NCI-H345 treated with DMSO at 0.1 percent for 48 hours (cell line): ENCODE measurements around the gene HECW1.

Experiments used
- DNase-seq: peaks from one replicate; lab custom pipeline; 2025; ENCODE audit not compliant: unreplicated experiment; lab: John Stamatoyannopoulos, UW

Gene HECW1

DNA sequence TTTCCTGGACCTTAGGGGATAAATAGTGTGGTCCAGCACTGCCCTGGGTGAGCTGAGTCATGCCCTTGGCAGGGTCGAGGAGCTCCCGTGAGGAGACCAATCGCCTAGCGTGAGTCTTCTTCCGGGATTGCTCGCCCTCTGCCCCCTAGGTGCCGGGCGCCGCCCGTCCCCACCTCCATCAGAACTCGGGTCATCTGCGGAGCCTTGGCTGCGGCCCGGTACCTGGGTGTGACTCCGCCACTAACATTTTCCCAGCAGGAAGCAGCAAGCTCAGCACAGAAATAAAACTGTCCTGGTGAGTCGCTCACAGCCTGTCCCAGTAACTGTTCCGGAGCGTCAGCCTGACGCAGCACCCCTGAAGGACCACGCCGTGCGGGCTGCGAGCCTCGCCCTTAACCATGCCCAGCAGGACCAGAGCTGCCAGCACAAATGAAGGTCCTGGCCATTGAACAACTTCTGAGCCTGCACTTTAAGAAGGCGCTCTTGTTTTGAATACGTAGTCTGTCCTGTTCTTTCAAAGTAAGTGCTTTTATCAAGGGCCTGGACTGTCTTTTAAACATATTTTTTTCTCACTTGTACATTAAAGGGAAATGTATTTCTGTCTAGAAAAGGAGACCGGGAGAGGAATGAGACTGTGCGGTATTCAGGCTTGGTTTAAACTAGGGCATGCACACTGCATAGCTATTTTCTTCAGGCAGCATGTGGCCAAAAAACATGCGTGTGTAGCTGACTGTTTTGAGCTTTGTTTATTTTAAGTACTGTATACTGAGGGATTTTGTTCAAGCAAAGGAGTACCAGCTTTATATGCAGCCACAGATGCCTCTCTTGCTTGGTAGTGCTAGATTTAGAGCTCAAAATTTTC lies 136.7 kb downstream of the HECW1 start:
- DNase-seq: no peak

DNA sequence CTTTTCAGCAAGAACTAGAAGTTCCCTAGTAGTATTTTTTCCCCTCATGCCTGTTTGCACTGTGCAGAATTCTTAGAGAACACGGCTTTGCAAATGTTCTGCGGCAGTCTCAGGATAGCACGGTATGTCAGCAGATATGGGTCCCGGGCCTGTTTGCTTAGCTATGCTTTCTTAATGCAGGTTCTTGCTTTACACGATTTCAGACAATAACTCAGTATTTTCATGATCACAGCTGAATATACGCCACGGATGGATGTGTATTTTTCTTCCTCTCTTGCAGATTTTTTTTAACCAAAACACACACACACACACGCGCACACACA lies 137.3 kb downstream of the HECW1 start:
- no peak for DNase-seq

DNA sequence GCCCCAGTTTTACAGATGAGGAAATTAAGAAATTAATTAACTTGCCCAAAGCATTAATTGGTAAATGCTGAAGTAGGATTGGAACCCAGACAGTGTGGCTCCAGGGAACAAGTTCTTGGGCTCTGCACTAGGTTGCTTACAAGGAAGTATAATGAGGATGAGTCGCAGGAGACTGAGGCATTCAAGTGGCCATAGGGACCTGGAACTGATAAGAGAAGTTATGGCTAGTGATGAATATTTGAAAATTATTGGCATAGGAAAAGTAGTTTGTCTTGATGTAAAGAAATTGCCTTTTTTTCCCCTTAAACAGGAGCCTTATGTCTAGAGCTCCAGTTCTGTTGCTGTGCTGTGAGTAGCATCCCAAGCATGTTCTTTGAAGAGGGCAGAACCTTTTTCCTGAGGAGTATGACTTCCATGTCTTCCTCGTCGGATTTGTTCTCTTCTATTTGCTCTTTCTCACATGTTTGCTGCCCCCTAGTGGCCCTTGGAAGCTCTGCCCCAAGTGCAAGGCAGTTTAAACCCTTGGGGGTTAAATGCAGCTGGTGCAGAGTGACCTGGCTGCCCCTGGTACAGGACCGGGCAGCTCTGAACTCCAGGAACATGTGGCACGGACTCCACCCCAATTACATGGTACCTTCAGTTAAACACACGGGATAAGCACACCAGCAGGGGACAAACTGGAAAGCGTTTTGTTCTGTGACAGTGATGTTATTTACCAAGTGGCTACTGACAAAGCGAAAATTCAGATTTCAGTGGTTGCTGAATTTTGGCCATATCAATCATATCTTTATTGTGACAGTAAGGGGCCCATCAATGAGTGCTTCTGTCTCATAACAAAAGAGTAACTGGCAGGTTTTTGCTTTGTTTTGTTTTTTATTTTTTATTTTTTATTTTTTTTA lies 148.8 kb downstream of the HECW1 start:
- peak; percentile 72 for DNase-seq

DNA sequence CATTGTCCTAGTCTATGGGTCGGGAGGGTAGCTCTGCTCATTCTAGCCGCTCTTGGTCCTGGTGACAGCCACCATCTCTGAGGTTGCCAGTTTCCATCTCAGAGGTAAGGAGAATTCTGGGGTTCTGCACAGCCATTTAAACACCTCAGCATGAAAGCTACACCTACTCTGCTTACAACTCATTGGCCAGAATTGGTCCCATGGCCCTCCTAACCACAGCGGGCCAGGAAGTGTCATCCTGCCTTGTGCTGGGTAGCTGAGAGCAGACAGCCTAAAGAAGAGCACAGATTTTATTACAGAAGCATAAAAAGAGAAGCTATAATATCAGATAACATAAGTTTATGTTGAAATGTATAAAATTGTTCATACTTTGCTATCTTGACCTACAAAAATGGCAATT lies 152.7 kb downstream of the HECW1 start:
- DNase-seq: no peak

DNA sequence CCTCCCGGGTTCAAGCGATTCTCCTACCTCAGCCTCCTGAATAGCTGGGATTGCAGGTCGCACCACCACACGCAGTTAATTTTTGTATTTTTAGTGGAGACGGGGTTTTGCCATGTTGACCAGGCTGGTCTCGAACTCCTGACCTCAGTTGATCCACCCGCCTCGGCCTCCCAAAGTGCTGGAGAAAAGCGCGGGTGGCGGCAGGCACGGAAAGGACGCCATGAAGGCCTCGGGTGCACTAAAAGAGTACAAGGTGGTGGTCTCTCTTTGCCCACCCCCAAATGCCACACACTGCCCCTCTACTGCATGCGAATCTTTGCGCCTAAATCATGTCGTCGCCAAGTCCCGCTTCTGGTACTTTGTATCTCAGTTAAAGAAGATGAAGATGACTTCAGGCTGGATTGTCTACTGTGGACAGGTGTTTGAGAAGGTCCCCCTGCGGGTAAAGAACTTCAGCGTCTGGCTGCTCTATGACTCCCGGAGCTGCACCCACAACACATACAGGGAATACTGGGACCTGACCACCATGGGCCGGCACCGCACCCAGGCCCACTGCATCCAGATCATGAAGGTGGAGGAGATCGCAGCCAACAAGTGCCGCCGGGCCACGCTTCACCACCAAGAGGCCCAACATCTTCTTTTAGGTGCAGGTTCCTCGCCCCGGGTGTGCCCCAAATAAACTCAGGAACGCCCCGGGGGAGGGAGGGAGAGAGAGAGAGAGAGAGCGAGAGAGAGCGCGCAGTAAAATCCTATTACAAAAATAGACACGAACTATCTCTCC lies 161.7 kb downstream of the HECW1 start:
- DNase-seq: no peak

DNA sequence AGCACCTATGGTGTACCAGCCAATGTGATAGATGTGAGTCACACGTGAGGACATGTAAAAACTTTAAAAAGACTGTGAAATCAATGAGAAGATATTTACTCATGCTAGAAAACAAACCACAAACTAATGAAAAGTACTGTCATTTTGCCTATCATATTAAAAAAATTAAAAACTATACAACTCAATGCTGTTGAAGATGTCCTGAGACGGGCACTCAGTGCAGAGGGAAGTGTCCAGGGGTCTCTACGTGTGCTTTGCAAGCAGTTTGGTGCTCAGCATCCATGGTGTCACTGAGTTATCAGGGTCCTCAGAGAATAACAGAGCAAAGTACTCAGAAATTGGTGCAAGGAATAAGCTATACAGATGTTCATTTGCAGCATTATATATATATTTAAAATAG lies 162.3 kb downstream of the HECW1 start:
- DNase-seq: no peak

DNA sequence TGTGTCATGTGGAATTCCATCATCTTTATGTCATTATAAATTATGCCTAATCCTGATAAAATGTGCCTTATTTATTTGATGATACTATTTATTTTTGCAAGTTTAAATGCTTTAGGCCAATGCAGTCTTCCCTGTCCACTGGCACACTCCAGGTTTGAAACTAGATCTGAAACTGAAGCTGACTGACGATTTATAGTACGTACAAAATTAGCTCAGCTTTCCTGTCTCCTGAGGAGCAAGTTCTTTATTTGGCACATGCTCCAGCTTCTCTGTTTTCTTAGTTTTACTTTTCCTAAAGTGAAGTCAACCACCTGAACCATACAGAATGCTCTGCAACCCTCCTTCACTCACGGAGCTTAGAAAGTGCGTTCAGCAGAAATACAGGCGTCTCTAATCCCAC lies 164.1 kb downstream of the HECW1 start:
- no peak for DNase-seq

DNA sequence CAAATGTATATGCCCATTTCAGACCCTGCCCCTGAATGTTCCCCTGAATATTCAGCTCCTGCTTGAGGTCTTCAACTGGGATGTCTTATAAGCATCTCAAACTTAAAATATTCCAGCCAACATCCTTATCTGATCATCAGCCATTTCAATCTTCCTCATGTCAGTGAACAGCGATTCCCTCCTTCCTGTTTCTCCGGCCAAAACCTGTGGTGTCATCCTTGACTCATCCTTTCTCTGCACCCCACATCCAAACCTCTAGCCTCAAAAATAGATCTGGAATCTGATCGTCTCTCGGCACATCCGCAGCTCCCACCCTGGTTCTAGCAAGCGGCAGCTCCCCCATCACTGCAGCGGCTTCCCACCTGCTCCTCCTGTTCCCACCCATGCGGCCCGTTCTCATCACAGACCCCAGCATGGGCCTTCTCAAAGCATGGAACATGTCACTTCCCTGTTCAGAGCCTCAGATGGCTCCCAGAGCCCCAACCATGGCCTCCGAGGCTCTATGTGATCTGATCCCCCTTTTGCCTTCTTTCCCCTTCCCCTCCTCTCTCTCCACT lies 165.7 kb downstream of the HECW1 start:
- DNase-seq: no peak

DNA sequence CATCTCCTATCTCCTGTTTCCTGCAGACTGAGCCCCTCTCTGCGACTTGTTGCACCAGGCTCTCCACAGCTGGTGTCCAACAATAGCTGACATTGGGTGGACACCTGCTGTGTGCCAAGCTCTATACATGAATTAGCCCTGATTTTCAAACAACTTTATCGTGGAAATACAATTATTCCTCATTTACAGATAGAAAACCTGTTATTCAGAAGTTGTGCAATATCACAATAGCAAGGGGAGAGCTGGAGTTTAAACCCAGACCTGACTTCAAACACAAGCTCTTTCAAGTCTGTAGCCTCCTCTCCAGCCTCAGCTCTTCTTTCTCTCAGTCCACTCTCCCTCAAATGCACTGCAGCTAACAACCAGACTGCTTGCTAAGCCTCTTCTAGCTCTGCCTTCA lies 168.8 kb downstream of the HECW1 start:
- no peak for DNase-seq

DNA sequence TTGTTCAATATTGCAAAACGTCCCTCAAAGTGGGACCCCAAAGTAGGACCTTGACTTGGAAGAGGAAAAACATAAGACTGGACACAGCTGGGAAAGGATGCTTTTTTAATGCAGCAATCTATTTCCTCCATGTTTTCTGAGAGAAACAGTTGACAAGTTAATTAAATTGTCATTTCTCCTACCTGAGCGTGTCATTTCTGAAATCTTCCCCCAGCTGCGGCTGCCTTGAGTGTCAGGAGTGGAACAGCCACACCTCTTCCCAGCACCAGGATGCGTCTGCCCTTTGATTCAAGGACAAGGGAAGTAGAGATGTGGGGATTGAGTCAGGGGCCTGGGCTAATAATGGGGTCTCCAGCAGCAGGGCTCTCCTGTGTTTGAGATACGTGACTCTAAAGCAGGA lies 171.3 kb downstream of the HECW1 start:
- no peak for DNase-seq

DNA sequence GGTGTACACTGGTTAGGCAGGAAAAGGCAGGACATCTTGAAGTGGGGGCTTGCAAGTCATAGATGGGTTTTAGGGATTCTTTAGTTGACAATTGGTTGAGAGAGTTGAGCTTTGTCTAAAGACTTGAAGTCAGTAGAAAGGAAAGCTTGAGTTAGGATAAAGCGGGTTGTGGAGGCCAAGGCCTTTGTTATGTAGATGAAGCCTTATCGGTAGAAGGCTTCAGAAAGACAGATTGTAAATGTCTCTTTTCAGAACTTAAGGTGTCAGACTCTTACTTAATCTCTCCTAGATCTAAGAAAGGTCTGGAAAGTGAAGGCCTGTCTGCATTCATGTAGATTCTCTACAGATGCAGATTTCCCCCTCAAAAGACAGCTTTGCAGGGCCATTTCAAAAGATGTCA lies 177.4 kb downstream of the HECW1 start:
- no peak for DNase-seq

DNA sequence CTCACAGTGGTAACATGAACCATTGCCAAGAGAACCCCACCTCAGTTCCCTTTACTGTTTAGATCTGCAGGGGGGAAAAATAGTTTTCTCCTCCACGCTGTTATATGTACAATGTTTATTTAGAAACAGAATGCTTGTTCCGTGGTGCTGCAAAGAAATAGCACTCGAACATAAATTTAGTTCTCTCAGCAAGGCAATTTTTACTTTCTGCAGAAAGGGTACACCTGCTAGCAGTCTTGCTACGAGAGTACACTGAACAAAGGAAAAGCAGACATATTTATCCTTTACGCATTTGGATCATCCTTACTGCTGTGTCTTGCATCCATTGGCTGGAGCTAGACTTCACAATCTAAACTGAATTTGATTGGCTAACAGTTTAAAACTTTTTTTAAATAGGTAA lies 178.5 kb downstream of the HECW1 start:
- DNase-seq: no peak

DNA sequence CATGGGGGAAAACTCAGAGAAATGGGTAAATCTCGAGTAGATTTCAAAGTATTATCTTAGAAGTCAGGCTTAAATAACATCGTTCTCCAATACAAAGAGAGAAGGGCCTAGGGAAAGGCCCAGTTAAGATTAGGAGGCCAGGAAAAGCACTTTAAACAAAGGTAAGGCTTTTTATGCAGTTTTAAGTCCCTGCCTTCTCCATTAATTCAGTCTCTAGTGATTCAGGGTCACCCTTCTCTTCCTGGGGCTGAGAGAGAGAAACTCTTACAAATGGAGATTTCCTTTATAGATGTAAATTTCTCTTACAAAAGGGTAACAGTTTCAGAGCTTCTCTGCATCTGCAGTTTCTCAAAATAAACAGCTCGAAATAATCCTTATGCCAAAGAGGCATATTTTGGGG lies 179.3 kb downstream of the HECW1 start:
- DNase-seq: no peak

DNA sequence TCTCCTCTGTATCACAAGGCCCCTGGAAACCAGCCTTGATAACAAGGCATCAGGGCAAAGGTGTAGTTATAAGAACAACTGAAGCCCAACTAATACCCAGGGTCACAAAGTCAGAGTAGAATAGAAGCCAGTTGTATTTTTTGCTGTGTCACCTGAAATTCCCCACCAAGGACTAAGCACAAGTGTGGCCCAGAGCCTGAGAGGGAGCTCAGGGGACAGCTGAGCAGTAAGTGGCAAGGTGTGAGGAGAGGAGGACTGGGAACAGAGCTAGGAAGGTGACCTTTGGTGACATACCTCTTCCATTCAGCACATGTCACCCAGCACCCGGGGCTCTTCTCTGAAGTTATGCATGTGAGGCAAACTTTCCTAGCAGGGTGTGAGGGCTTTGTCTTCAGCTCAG lies 179.9 kb downstream of the HECW1 start:
- no peak for DNase-seq

DNA sequence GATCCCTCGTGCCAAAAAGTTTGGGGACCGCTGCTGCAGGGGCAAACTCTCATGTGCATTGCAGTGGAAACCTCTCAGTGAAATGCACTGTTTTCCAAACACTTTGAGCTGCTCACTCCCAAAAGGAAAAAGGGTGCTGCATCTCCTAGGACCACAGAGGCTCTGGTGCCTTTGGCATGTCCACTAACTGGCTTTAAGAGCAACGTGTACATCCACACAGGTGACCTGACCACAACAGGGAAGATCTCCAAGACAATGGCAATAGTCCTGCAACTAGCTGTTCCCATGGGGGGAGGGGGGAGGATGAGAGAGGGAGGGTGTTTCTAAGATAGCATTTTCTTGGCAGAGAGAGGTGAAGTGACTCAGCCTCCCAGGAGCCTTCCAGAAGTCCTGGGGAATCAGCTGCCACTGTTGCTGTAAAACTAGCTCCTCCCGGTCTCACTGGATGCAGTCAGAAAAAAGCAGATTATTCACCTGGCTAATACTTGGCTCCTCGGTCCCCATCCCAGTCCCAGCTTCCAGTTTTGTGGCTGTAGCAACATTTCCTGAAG lies 181.7 kb downstream of the HECW1 start:
- DNase-seq: no peak

DNA sequence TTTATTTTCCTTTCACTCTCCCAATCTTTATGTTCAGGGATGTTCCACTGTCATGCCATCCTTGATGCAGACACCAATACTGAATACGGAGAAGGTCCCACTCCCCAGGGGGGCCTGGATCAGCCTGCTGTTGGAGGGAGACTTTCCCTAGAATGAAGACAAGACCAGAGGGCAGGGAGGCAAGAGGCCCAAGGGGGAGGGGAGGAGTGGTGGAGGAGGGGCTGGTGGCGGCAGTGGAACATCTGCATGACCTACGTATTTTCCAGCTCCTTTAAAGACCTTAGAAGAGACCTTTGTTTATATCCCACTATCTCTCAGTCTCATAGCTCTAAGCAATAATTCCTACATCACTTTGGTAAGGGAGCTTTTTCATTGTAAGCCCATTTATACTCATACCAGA lies 183.0 kb downstream of the HECW1 start:
- DNase-seq: no peak

DNA sequence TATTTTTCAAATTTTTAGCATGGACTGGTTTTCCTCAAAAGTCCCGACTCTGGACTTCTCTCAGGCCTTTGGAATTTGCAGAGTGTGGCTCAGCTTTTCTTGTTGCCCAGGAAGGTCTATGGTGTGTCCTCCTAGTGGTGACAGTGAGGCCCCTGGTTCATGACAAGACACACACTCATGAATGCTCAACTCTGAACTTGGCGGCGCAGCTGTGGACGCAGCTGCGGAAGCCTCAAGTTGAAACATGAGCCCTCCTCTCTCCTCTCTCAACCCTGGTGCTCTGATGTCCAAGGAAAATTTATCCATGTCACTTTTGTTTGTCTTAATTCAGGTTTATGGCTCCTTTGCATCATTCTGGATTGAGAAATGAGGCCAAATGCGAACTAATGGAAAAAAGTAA lies 183.9 kb downstream of the HECW1 start:
- no peak for DNase-seq

DNA sequence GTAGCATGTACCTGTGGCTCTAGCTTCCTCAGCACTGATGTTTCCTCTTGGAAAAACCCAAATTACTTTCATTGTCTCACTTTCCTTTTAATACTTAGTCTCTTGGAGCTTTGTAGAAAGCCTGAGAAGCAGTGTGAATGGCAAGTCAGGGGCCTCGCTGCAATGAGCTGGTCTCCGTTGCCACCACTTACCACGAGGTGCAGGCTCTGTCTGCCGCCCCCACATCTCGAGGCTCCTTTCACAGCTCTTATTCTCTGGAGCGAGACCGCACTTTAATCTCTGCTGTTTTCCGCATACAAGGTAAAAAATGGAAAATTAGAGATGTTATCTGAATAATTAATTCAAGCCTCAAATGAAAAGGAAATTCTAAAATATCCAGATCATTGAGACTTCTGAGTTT lies 186.2 kb downstream of the HECW1 start:
- DNase-seq: no peak

DNA sequence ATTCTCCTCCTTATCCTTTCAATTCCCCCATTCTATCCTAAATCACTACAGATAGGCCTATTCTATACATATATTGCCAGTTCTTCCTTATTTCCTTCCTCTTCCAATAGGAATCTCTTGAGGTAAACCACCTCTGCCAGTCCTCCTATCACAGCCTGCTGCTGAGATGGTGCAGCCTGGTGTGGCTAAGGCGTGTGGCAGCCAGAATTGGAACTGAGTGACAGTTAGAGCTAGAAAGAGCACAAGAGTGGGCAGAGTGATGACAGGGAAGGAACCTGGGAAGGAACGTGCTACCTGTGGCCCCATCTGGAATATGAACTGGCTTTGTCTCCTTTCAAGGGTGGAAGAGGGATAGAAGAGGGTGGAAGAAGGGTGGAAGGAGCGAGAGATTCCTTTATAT lies 187.7 kb downstream of the HECW1 start:
- no peak for DNase-seq

DNA sequence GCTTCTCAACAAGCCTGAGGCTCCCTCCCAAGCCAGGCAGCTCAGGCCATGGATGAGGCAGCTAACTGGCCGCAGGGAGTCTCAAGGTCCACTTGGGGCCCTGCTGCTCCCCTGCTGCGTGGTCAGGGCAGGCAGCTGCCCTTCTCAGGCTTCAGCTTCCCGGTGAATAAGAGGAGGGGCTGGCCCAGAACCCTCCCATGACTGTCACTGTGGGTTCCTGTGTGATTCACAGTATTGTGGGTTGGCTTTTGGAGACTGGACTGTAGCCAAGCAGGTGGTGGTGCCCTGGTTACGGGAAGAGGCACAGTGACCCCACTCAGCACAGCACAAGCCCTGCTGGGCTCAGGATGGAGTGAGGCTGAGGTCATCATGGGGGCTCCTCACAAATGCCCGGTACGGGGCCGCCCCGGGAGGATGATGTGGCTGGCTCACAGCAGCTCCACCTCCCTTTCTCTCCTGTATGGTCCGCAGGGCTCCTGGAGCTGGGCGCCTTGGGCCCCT lies 189.8 kb downstream of the HECW1 start:
- DNase-seq: no peak
